GM12874 (cell line): Measurements from ENCODE around the gene MCEMP1.
A peak's percentile ranks its signal among the peaks of the same experiment; 100 is the strongest.

Experiments
- TF ChIP-seq, protein P1 (sequence below): IDR thresholded peaks from 2 replicates; pipeline ENCODE4 v1.5.1; 2011; ENCODE audit warnings: low read depth, mild to moderate bottlenecking, control low read depth, low read length, moderate library complexity; ENCODE audit not compliant: insufficient read depth

Gene MCEMP1

DNA sequence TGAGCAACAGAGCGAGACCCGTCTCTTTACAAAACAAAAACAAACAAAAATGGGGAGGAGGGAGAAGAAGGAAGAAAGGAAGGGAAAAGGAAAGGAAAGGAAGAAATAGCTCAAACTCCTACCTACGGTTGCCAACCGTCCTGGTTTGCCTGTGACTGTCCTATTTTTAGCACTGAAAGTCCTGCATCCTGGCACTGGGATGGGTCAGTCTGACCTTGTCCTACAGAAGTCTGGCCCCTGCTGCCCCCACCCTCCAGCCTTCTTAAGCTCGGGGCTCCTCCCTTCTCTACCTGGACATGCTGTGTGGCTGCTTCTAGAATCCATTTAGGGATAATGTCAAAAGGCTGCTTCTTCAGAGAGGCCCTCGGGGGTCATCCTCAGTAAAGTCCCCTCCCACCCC, 41.2 kb upstream of the MCEMP1 start:
- TF ChIP-seq, protein P1, sequence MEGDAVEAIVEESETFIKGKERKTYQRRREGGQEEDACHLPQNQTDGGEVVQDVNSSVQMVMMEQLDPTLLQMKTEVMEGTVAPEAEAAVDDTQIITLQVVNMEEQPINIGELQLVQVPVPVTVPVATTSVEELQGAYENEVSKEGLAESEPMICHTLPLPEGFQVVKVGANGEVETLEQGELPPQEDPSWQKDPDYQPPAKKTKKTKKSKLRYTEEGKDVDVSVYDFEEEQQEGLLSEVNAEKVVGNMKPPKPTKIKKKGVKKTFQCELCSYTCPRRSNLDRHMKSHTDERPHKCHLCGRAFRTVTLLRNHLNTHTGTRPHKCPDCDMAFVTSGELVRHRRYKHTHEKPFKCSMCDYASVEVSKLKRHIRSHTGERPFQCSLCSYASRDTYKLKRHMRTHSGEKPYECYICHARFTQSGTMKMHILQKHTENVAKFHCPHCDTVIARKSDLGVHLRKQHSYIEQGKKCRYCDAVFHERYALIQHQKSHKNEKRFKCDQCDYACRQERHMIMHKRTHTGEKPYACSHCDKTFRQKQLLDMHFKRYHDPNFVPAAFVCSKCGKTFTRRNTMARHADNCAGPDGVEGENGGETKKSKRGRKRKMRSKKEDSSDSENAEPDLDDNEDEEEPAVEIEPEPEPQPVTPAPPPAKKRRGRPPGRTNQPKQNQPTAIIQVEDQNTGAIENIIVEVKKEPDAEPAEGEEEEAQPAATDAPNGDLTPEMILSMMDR: no peak

DNA sequence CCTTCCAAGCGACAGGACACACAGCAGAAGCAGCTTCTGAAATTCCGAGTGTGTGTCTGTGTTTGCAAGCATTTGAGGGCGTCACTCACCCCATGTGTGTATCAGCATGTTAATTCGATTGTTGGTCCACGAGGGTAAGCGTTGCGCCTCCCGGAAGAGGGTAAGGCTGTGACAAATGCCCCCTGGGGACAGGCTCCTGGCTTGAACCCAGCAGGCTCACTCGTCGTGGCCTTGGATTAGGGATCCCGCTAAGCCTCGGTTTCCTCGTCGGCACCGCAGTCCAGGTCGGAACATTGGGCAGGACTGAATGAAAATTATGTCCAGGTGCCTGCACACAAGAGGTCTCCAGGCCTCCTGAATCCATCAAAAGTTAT, 40.6 kb upstream of the MCEMP1 start:
- TF ChIP-seq, protein P1: no peak

GRCh38 chr19:7636691-7637373, 40.1 kb upstream of the MCEMP1 start, which contains the start of gene STXBP2:
TSS of gene STXBP2 (plus strand) at chr19:7637110. CDS start at chr19:7637150, 40 bp downstream.
- TF ChIP-seq, protein P1: peak; percentile 5; the same call in 1 of the 2 replicates

- TF ChIP-seq, protein P1: no peak
These were observed 39.3 kb upstream of the MCEMP1 start for GRCh38 chr19:7637374-7638256.

DNA sequence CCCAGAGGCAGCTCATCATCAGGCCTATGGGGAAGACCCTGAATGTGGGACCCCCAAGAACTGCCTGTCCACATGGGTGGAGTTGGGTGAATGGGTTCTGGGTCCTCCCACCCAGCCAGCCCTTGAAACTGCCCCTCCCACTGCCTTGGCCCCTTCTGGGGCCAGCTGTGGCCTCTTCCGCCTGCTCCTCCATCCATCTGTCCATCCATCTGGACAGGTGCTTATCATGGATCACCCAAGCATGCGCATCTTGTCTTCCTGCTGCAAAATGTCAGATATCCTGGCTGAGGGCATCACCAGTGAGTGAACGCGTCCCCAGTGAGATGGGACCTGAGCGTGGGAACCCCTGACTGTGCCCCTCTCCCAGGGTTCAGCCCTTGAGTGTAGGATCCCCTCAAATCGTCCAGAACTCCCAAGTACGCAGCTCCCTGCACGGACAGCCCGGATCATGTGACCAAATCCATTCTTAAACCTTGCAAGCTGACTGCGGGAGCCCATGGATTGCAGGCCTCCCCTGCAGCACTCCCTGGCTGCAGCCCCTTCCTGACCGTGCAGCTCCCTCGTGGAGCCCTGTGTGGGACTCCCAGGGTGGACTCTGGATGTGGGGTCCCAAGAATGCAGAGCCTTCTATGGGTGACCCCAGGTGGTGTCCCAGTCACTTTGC, 38.0 kb upstream of the MCEMP1 start:
- TF ChIP-seq, protein P1: no peak

GRCh38 chr19:7639863-7640348, 37.0 kb upstream of the MCEMP1 start:
- TF ChIP-seq, protein P1: no peak

- TF ChIP-seq, protein P1: no peak
These were observed 36.1 kb upstream of the MCEMP1 start for GRCh38 chr19:7640803-7641202.
